OCI-LY3 (cell line): Measurements from ENCODE around the gene SND1.

Experiments used
- H2AFZ ChIP-seq: fragments of 200-600, 300-600 bp; shearing (Covaris generic); 2 replicates; pipeline ENCODE4 v1.6.0; 2014; ENCODE audit warnings: antibody characterized with exemption, low read depth, low read length
- H3K27ac ChIP-seq: fragments of 200-600, 300-600 bp; sonication (generic); 2 replicates; pipeline ENCODE4 v1.5.1; 2014; ENCODE audit warnings: mild to moderate bottlenecking, low read length, moderate library complexity, mixed read lengths
- H3K27me3 ChIP-seq: fragments of 200-600, 300-600 bp; sonication (generic); 2 replicates; pipeline ENCODE4 v1.6.1; 2014; ENCODE audit warnings: low read depth, low read length, mixed read lengths
- H3K36me3 ChIP-seq: fragments of 200-600, 300-600 bp; sonication (generic); replicated peaks from 2 replicates; pipeline ENCODE3; 2014; ENCODE audit warnings: low read depth, low read length, mixed read lengths
- H3K4me1 ChIP-seq: fragments of 300-600, 200-600 bp; sonication (generic); 2 replicates; pipeline ENCODE4 v1.6.1; 2014; ENCODE audit warnings: low read length, mixed read lengths
- H3K4me2 ChIP-seq: fragments of 200-600, 300-600 bp; sonication (generic); 2 replicates; pipeline ENCODE4 v1.6.1; 2014; ENCODE audit warnings: low read length, mixed read lengths
- H3K4me3 ChIP-seq: fragments of 300-600, 200-600 bp; sonication (generic); 2 replicates; pipeline ENCODE4 v1.5.1; 2014; ENCODE audit warnings: antibody characterized with exemption, mild to moderate bottlenecking, low read length, moderate library complexity
- H3K79me2 ChIP-seq: fragments of 300-600, 200-600 bp; shearing (Covaris generic); 2 replicates; pipeline ENCODE4 v1.6.1; 2014; ENCODE audit warnings: mild to moderate bottlenecking, low read length, mixed read lengths
- H3K9ac ChIP-seq: fragments of 300-600, 200-600 bp; shearing (Covaris generic); 2 replicates; pipeline ENCODE4 v1.6.0; 2014; ENCODE audit warnings: mild to moderate bottlenecking, low read length, moderate library complexity
- H3K9me3 ChIP-seq: fragments of 200-600, 300-600 bp; shearing (Covaris generic); 2 replicates; pipeline ENCODE4 v1.6.1; 2014; ENCODE audit warnings: low read length, mixed read lengths; ENCODE audit not compliant: insufficient read depth
- H4K20me1 ChIP-seq: fragments of 200-600, 300-600 bp; sonication (generic); 2 replicates; pipeline ENCODE4 v1.6.1; 2016; ENCODE audit warnings: low read length, mixed read lengths; ENCODE audit not compliant: insufficient read depth
- CTCF ChIP-seq: fragments of 200-600, 300-600 bp; sonication (generic); IDR thresholded peaks from 2 replicates; pipeline ENCODE4 v1.5.1; 2014; ENCODE audit warnings: antibody characterized with exemption, low read length, low read depth
- EZH2phosphoT487 ChIP-seq: fragments of 200-600 bp; shearing (Covaris generic); IDR thresholded peaks from 2 replicates; pipeline ENCODE4 v1.6.1; 2018; ENCODE audit warnings: antibody characterized with exemption, mixed run types, low read depth

SND1 gene

DNA sequence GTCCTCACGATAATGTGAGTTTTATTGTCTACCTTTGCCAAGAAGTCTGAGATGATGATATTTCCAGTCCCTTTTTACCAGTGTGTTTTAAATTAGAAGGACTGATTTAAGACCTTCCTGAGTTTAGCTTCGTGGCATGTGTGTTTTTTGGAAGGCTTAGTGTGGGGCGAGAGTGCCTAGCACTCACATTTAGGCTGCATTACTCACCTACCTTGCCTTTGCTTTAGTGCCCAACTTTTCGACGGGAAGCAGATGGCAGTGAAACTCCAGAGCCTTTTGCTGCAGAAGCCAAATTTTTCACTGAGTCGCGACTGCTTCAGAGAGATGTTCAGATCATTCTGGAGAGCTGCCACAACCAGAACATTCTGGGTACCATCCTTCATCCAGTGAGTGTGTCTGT, 50.9 kb downstream of the SND1 start:
- H3K79me2 ChIP-seq = peaks cover 67% of the 10 kb centered on the region
- TF ChIP-seq EZH2phosphoT487 (no peak), CTCF (no peak)
- no peak overlapping the region for H3K4me2 ChIP-seq
- no peaks in the 10 kb centered on the region for H3K27me3 ChIP-seq
- H3K27ac ChIP-seq = no peak overlapping the region
- H3K9me3 ChIP-seq = no peaks in the 10 kb centered on the region
- no peak overlapping the region for H3K9ac ChIP-seq
- peaks cover 35% of the 10 kb centered on the region for H4K20me1 ChIP-seq
- no peak overlapping the region for H2AFZ ChIP-seq
- H3K4me1 ChIP-seq = no peaks in the 10 kb centered on the region
- no peak overlapping the region for H3K4me3 ChIP-seq
- peaks cover 89% of the 10 kb centered on the region for H3K36me3 ChIP-seq

DNA sequence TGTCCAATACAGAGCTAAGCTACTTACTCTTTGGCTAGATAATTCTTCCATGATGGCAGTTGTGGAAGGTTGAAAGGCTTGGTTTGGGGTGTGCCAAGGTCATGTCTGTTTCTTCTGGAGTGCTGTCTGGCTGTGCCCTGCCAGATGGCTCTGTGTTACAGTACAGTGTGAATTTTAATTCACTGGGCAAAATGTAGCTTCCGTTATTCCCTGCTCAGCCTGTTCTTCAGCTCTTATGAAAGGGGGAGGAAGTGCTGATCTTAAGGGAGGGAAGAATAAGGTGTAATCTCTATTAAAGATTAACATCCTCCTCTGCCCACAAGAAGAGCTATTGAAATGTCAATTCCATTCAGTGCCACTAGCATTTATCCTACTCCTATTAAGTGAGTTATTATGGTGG, 52.2 kb downstream of the SND1 start:
- Histone ChIP-seq H3K4me2 (no peak overlapping the region), H3K4me3 (no peak overlapping the region), H3K4me1 (no peaks in the 10 kb centered on the region), H3K36me3 (peaks cover 88% of the 10 kb centered on the region), H3K79me2 (peaks cover 67% of the 10 kb centered on the region), H2AFZ (no peak overlapping the region), H3K9ac (no peak overlapping the region), H3K27me3 (no peaks in the 10 kb centered on the region), H3K27ac (no peak overlapping the region), H3K9me3 (no peaks in the 10 kb centered on the region), H4K20me1 (peaks cover 27% of the 10 kb centered on the region)
- TF ChIP-seq EZH2phosphoT487 (no peak), CTCF (no peak)

- Histone ChIP-seq H3K4me1 (no peaks in the 10 kb centered on the region), H3K9ac (no peak overlapping the region), H3K4me2 (no peak overlapping the region), H3K9me3 (no peaks in the 10 kb centered on the region), H3K36me3 (peaks cover 88% of the 10 kb centered on the region), H4K20me1 (peaks cover 17% of the 10 kb centered on the region; the same call in 1 of the 2 replicates), H3K4me3 (no peak overlapping the region), H3K27ac (no peak overlapping the region), H3K27me3 (no peaks in the 10 kb centered on the region), H3K79me2 (peaks cover 62% of the 10 kb centered on the region), H2AFZ (no peak overlapping the region)
- TF ChIP-seq CTCF (no peak), EZH2phosphoT487 (no peak)
These were observed 53.5 kb downstream of the SND1 start for GRCh38 chr7:127705461-127705959.

DNA sequence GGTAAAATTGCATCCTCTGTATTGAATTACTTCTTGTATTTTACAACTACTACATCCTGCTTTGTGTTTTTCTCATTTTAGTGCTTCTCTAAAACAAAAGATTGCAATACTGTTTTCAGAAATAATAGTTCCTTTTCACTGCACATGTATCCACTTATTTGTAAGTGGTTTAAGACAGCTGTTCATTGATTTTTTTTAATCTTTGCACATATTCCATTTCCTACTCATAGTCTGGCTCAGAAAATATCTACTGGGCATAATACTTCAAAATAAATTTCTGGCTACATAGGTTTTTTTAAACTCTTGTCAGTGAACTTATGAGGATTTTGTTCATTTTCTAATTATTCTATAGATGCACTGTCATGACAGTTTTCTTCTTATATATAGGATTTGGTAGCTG, 54.8 kb downstream of the SND1 start:
- TF ChIP-seq CTCF = no peak
- TF ChIP-seq EZH2phosphoT487 = no peak
- H4K20me1 ChIP-seq = peaks cover 11% of the 10 kb centered on the region; the same call in 1 of the 2 replicates
- H3K27me3 ChIP-seq = no peaks in the 10 kb centered on the region
- peaks cover 60% of the 10 kb centered on the region for H3K79me2 ChIP-seq
- no peak overlapping the region for H3K27ac ChIP-seq
- no peaks in the 10 kb centered on the region for H3K4me1 ChIP-seq
- H3K4me3 ChIP-seq = no peak overlapping the region
- peaks cover 88% of the 10 kb centered on the region for H3K36me3 ChIP-seq
- H3K4me2 ChIP-seq = no peak overlapping the region
- no peak overlapping the region for H2AFZ ChIP-seq
- H3K9ac ChIP-seq = no peak overlapping the region
- peaks cover 4% of the 10 kb centered on the region; the same call in 1 of the 2 replicates for H3K9me3 ChIP-seq
